Heart left ventricle (tissue), 16 donors: ENCODE measurements around the gene LMX1A. TPM values are rescaled to one million over a fixed set of nuclear protein-coding genes. Genes with fewer than 3 reads are reported as not detected.
A peak's percentile ranks its signal among the peaks of the same experiment; 100 is the strongest.

Experiments used
- ATAC-seq, 4 donors: fragments of 200-7000 bp; cut with Tn5 transposase; one replicate each; pipeline ENCODE4 v1.9.1; 2020 to 2022; ENCODE audit warnings: moderate library complexity in 4 of 4, mild to moderate bottlenecking in 3 of 4, moderate number of reproducible peaks in 1 of 4
- DNase-seq, 5 donors: peaks; one replicate each; pipeline ENCODE4 v3.0.0-alpha.2; 2020
- H3K27ac ChIP-seq, 12 donors: fragments of 200-600 bp; sonication (generic) in 4 of 12; one replicate each; pipeline versions ENCODE4 v1.5.0 to v1.8.0; 2016 to 2022; ENCODE audit warnings: mild to moderate bottlenecking in 2 of 12
- H3K27me3 ChIP-seq, 9 donors: fragments of 200-600 bp; sonication (generic) in 2 of 9; one replicate each; pipeline versions ENCODE4 v1.5.1 to v1.8.0; 2016 to 2022; ENCODE audit warnings: mild to moderate bottlenecking in 3 of 9
- H3K36me3 ChIP-seq, 9 donors: fragments of 200-600 bp; sonication (generic) in 2 of 9; one replicate each; pipeline versions ENCODE4 v1.5.0 to v1.8.0; 2018 to 2022; ENCODE audit warnings: mild to moderate bottlenecking in 2 of 9
- H3K4me1 ChIP-seq, 12 donors: fragments of 200-600 bp; sonication (generic) in 4 of 12; one replicate each; pipeline versions ENCODE4 v1.5.0 to v1.8.0; 2016 to 2022; ENCODE audit warnings: mild to moderate bottlenecking in 3 of 12
- H3K4me3 ChIP-seq, 12 donors: fragments of 200-600 bp; sonication (generic) in 4 of 12; one replicate each; pipeline versions ENCODE4 v1.5.0 to v1.8.0; 2017 to 2022; ENCODE audit warnings: mild to moderate bottlenecking in 9 of 12, moderate library complexity in 4 of 12
- H3K9me3 ChIP-seq, 12 donors: fragments of 200-600 bp; sonication (generic) in 4 of 12; one replicate each; pipeline versions ENCODE4 v1.5.0 to v1.8.0; 2016 to 2022; ENCODE audit warnings: mild to moderate bottlenecking in 1 of 12
- POLR2A ChIP-seq, 2 donors: fragments of 450-650 bp; IDR thresholded peaks; one replicate each; pipeline ENCODE4 v1.6.1; 2017; ENCODE audit warnings: antibody characterized with exemption in 2 of 2, mild to moderate bottlenecking in 2 of 2, moderate library complexity in 2 of 2
- WGBS, 4 donors: extraction: QIAGEN DNeasy Blood & Tissue Kit in 2 of 4; methylation state at CpG; one replicate each; pipeline versions ENCODE4 v1.1.5 to v1.1.7; 2013 to 2018; 5-methylcytosine and 5-hydroxymethylcytosine counted together
- intact Hi-C, 10 donors: fragments of 100-400 bp; cut with DNase I; formaldehyde crosslinking; loops; one replicate each; pipeline versions ENCODE4 v1.11.1 to v1.14.2; 2022
- polyA plus RNA-seq, 2 donors: library from polyadenylated mRNA; stranded (reverse); fragments of 200-250 nt; gene quantifications; one replicate each; pipeline ENCODE4 v1.2.3, GENCODE V29; 2013
- total RNA-seq, 9 donors: library from RNA; depleted of rRNA in 2 of 9; stranded (reverse); fragments of >200 nt in 2 of 9; fragmentation: NEBNext Ultra II Directional in 3 of 9; extraction: Animal tissue kit (Norgen Biotek cat#: 25700) in 3 of 9; gene quantifications; one replicate each; pipeline versions ENCODE4 v1.1.0 to v1.2.4, GENCODE V29; 2016 to 2023
- TF ChIP-seq, protein P1 (sequence below), 12 donors: fragments of 200-600 bp; sonication (generic) in 4 of 12; IDR thresholded peaks; one replicate each; pipeline versions ENCODE4 v1.5.0 to v1.8.0; 2018 to 2022; ENCODE audit warnings: antibody characterized with exemption in 12 of 12, mild to moderate bottlenecking in 5 of 12
- donor health status: ischemic (EF 13 %, LVEDD 7.1; RV severe dilation, severe dysfunction).
- donor health status: healthy with polysubstance abuse.
- donor health status: DM: no; HTN: yes; CAD: no.
- donor health status: DM: no; HTN: no; CAD: no.
- donor health status: ischemic (EF 25% LVEDD 6.9; RV normal size, moderate dysfunction).
- donor health status: ischemic (EF 25% LVEDD 5.7; RV mildly dilated, moderate dysfunction).
- donor health status: healthy.
- donor health status: DM: yes; HTN: yes; CAD: no.
- donor health status: ischemic (EF 35%, LVEDD 5.7; RV mildly dilated, moderate dysfunction).
- donor health status: nonischemic (EF 11% LVEDD 7.7; RV severe dilation, severe dysfunction).
- donor health status: DM: yes; HTN: yes; CAD: no.
- donor health status: PGD.
- donor health status: ischemic (EF 29% LVEDD 5.4; RV normal size, mild dysfunction).
- donor health status: nonischemic (EF 23%, LVEDD 6.1; RV moderate dilation, normal function).

LMX1A gene
- total and polyA plus RNA-seq, 11 donors, result 0.03 to 0.37 (median 0.14) TPM; not detected in 5

GRCh38 chr1:165389609-165390008 lies 33.1 kb upstream of the LMX1A start:
- intact Hi-C loops, result loop anchor here in 8 of 10 donors (5.0 to 10.0 kb wide), 3 partner anchors 515 to 525 kb away; no protein-coding TSS in a partner anchor
- ATAC-seq, result no peak
- WGBS, 4 donors, result 93 to 97% (median 95%) methylated on average over 2 of the region's 2 CpGs

DNA sequence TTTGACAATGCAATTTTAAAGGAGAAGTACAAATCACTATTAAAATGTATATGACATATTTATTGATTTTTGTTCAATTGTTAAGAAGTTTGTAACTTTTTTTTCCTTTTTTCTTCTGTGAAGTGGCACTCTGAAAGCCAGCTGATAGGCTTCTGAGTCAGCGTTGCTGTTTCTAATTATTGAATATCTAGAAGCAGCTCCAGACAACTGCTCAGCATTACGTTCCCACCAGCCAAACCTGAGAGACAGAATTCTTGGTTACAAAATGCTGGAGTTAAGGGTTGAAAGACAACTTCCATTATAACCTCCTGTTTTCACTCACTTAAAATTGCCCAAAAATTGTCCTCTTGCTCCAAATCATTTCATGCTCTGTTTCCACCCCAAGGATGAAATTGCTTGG lies 31.4 kb upstream of the LMX1A start:
- no peaks in the 10 kb centered on the region for H3K9me3 ChIP-seq
- H3K27ac ChIP-seq, result no peak overlapping the region
- H3K36me3 ChIP-seq, result no peaks in the 10 kb centered on the region
- H3K4me1 ChIP-seq, result peaks cover 0 to 12% (median 5%) of the 10 kb centered on the region in 12 donors
- TF ChIP-seq, protein P1, sequence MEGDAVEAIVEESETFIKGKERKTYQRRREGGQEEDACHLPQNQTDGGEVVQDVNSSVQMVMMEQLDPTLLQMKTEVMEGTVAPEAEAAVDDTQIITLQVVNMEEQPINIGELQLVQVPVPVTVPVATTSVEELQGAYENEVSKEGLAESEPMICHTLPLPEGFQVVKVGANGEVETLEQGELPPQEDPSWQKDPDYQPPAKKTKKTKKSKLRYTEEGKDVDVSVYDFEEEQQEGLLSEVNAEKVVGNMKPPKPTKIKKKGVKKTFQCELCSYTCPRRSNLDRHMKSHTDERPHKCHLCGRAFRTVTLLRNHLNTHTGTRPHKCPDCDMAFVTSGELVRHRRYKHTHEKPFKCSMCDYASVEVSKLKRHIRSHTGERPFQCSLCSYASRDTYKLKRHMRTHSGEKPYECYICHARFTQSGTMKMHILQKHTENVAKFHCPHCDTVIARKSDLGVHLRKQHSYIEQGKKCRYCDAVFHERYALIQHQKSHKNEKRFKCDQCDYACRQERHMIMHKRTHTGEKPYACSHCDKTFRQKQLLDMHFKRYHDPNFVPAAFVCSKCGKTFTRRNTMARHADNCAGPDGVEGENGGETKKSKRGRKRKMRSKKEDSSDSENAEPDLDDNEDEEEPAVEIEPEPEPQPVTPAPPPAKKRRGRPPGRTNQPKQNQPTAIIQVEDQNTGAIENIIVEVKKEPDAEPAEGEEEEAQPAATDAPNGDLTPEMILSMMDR (IDR thresholded peaks at IDR 0.05), result no peak
- TF ChIP-seq POLR2A (IDR thresholded peaks at IDR 0.05), result no peak
- 62 to 70% (median 69%) methylated on average over 2 of the region's 2 CpGs for WGBS, 4 donors
- ATAC-seq (no peak), DNase-seq (no peak)
- no peak overlapping the region for H3K4me3 ChIP-seq
- intact Hi-C loops, result no loop called here
- H3K27me3 ChIP-seq, result peaks cover 0 to 47% (median 0%) of the 10 kb centered on the region in 9 donors

More at GRCh38 chr1:165389609-165390008, 33.1 kb upstream of the LMX1A start:
- H3K36me3 ChIP-seq, result no peaks in the 10 kb centered on the region
- peaks cover 0 to 51% (median 0%) of the 10 kb centered on the region in 9 donors for H3K27me3 ChIP-seq
- H3K27ac ChIP-seq, result no peak overlapping the region
- no peak for TF ChIP-seq POLR2A (IDR thresholded peaks at IDR 0.05)
- TF ChIP-seq, protein P1 (IDR thresholded peaks at IDR 0.05), result no peak
- H3K9me3 ChIP-seq, result no peaks in the 10 kb centered on the region
- H3K4me3 ChIP-seq, result no peak overlapping the region
- no peak for DNase-seq
- peaks cover 0 to 14% (median 3%) of the 10 kb centered on the region in 12 donors for H3K4me1 ChIP-seq

DNA sequence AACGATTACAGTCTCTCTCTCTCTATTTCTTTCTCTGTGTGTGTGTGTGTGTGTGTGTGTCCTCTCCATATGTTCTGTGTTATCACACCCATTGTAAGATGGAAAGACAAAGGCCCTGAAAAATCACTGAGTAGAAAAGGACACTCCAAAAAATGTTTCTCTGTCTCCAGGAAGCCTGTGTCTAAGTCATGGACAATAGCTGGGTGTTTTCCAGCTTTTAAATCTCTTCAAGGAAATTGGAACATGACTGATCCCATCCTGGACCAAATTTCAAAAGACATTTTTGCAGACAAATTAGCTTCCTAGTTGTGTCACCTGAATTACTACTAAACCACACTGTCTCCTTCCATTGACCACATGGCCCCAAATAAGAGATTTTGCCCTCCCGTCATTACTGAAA lies 31.0 kb upstream of the LMX1A start:
- Histone ChIP-seq H3K27ac (no peak overlapping the region), H3K27me3 (peaks cover 0 to 52% (median 0%) of the 10 kb centered on the region in 9 donors), H3K4me1 (peaks cover 0 to 15% (median 3%) of the 10 kb centered on the region in 12 donors), H3K36me3 (no peaks in the 10 kb centered on the region), H3K4me3 (no peak overlapping the region), H3K9me3 (no peaks in the 10 kb centered on the region)
- ATAC-seq (peak in 1 of 4 donors; percentile 47), DNase-seq (no peak)
- TF ChIP-seq, protein P1 (IDR thresholded peaks at IDR 0.05), result no peak
- no peak for TF ChIP-seq POLR2A (IDR thresholded peaks at IDR 0.05)
- 55 to 75% (median 65%) methylated on average over 2 of the region's 2 CpGs for WGBS, 4 donors
- intact Hi-C loops, result no loop called here

- WGBS, 4 donors, result 59 to 67% (median 63%) methylated on average over 5 of the region's 5 CpGs
- Histone ChIP-seq H3K27me3 (peaks cover 0 to 26% (median 0%) of the 10 kb centered on the region in 9 donors), H3K4me1 (peaks cover 0 to 16% (median 3%) of the 10 kb centered on the region in 12 donors), H3K4me3 (no peak overlapping the region), H3K36me3 (no peaks in the 10 kb centered on the region), H3K27ac (no peak overlapping the region), H3K9me3 (no peaks in the 10 kb centered on the region)
- no peak for ATAC-seq
- intact Hi-C loops, result no loop called here
- DNase-seq, result no peak
- TF ChIP-seq, protein P1 (IDR thresholded peaks at IDR 0.05), result no peak
- TF ChIP-seq POLR2A (IDR thresholded peaks at IDR 0.05), result no peak
Measured at GRCh38 chr1:165383599-165384405, 27.3 kb upstream of the LMX1A start.
